ENCODE results near the gene SNAI1. TPM values are rescaled to one million over a fixed set of nuclear protein-coding genes. Genes with fewer than 3 reads are reported as not detected.
A peak's percentile ranks its signal among the peaks of the same experiment; 100 is the strongest.
"Not testable (repeated sequence)": the region's sequence is repeated elsewhere in the genome, so short reads cannot be mapped to it uniquely, and the experiment has no call there.

Gene SNAI1
- total and polyA plus RNA-seq, 12 donors, result 0.59 to 7.6 (median 2.7) TPM

DNA sequence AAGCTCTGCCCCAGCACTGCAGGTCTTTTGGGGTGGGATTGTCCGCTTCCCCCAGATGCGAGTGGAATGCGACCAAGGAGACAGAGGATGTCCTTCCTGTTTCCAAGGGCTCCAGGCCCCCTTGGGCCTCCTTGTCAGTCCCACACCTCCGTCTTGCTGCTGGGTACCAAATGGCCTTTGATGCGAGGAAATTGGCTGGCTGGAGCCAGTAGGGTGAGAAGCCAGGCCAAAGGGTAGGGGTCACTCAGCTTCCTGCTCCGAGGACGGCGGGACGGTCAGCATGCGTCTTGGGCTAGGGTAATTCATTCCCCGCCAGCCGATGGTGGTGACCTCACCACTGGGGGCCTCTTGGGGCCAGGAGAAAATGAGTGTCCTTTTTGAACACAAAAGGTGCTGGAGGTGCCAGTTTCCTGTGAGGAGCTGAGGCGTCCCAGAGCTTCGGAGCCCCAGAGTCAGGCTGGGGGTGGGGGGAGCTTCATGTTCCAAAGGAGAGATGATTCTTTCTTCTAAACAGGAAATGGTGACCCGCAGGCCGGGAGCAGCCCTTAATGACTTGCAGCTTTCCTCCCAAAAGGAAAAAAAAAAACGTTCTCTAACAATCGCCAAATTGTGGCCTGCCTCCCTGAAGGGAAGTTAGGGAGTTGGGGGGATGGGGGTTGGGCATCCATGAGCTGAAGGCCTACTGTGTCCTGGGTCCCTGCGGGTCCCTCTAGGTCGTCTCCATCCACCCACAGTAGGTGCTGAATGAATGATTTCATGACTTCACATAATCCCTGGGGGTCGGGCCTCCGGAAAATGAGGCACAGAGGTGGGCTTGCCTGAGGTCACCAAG lies 6.7 kb downstream of the SNAI1 start:
- DNase-seq (peak; percentile 62 to 77), ATAC-seq (peak; percentile 64 to 81 (median 73))
- 35 to 52% methylated on average over 22 of the region's 22 CpGs for WGBS, 2 donors
- intact Hi-C loops (cut with DNase I), result no loop called here
- peaks cover 12 to 78% (median 69%) of the 10 kb centered on the region in 9 donors for H3K4me1 ChIP-seq
- no peaks in the 10 kb centered on the region for H3K27me3 ChIP-seq
- H3K27ac ChIP-seq, result peak overlapping the region in 9 of 10 donors; percentile 64 to 90 (median 78)
- H3K36me3 ChIP-seq, result peaks cover 0 to 38% (median 0%) of the 10 kb centered on the region in 9 donors
- no peaks in the 10 kb centered on the region for H3K9me3 ChIP-seq
- TF ChIP-seq, protein P1, sequence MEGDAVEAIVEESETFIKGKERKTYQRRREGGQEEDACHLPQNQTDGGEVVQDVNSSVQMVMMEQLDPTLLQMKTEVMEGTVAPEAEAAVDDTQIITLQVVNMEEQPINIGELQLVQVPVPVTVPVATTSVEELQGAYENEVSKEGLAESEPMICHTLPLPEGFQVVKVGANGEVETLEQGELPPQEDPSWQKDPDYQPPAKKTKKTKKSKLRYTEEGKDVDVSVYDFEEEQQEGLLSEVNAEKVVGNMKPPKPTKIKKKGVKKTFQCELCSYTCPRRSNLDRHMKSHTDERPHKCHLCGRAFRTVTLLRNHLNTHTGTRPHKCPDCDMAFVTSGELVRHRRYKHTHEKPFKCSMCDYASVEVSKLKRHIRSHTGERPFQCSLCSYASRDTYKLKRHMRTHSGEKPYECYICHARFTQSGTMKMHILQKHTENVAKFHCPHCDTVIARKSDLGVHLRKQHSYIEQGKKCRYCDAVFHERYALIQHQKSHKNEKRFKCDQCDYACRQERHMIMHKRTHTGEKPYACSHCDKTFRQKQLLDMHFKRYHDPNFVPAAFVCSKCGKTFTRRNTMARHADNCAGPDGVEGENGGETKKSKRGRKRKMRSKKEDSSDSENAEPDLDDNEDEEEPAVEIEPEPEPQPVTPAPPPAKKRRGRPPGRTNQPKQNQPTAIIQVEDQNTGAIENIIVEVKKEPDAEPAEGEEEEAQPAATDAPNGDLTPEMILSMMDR (IDR thresholded peaks at IDR 0.05), result no peak
- H3K4me3 ChIP-seq, result peak overlapping the region in 4 of 10 donors; percentile 2 to 19 (median 10)

DNA sequence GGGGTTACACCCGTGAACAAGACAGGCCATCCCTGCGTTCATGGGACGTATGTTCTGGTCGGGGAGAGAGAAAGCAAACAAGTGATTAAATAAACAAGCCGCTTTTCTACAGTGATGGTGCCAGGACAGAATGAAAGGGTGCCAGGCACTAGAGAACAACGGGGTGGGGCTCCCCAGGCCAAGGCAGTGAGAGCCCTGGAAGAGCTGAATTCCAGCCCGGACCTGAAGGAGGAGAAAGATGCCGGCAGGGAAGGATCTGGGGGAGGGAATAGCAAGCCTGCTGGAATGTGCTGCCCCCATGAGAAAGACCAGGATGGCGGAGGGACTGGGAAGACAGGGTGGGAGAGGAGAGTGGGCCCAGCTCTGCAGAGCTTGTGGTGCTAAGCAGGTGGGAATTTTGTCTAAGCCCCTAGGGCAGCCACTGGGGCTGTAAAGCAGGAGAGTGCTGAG lies 7.5 kb downstream of the SNAI1 start:
- intact Hi-C loops (cut with DNase I), result no loop called here
- Histone ChIP-seq H3K9me3 (no peaks in the 10 kb centered on the region), H3K27ac (peak overlapping the region in 9 of 10 donors; percentile 64 to 90 (median 78)), H3K36me3 (peaks cover 0 to 30% (median 0%) of the 10 kb centered on the region in 9 donors), H3K27me3 (no peaks in the 10 kb centered on the region), H3K4me3 (no peak overlapping the region), H3K4me1 (peaks cover 12 to 73% (median 65%) of the 10 kb centered on the region in 9 donors)
- WGBS, 2 donors, result 54 to 66% methylated on average over 9 of the region's 9 CpGs
- DNase-seq (no peak), ATAC-seq (peak in 1 of 8 donors; percentile 8)
- TF ChIP-seq, protein P1 (IDR thresholded peaks at IDR 0.05), result no peak

DNA sequence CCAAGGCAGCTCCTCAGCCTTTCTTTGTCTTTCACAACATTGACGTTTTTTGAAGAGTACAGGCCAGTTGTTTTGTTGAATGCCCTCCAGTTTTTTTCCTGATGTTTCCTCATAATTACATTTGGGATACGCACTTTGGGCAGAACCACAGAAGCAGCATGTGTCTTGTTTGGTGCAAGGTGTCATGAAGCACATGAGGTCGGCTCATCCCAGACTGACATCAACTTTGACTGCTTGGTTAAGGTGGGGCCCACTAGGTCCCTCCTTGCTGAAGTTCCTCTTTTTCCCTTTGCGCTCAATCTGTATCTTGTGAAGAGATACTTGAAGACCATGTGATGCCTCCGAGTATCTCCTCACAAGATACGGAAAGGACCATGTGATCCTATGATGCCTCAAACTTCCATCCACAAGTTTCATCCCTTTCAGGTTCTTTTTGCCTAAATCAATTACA lies 10.5 kb downstream of the SNAI1 start:
- intact Hi-C loops (cut with DNase I), result no loop called here
- H3K27ac ChIP-seq, result peak overlapping the region in 6 of 10 donors; percentile 10 to 64 (median 25)
- H3K4me1 ChIP-seq, result peaks cover 9 to 42% (median 38%) of the 10 kb centered on the region in 9 donors
- peaks cover 0 to 6% (median 0%) of the 10 kb centered on the region in 9 donors for H3K36me3 ChIP-seq
- H3K27me3 ChIP-seq, result no peaks in the 10 kb centered on the region
- H3K4me3 ChIP-seq, result no peak overlapping the region
- WGBS, 2 donors, result 78 to 80% methylated on average over 6 of the region's 6 CpGs
- ATAC-seq, result no peak
- DNase-seq, result no peak
- no peaks in the 10 kb centered on the region for H3K9me3 ChIP-seq
- TF ChIP-seq, protein P1 (IDR thresholded peaks at IDR 0.05), result no peak

DNA sequence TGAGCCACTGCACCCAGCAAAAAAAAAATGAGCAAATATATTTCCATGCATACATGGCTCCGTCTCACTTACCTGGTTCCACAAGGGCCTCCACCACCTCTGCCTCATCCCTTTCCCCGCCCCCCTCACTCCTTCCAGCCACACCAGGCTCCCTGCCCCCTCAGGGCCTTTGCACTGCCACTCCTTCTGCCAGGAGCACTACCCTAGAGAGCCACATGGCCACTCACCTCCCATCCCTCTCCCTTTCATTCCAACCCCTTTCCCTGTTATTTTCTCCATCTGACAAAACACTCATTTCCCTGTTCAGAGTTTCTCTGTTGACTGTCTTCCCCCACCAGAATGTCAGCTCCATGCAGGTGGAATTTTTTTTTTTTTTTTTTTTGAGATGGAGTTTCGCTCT lies 12.8 kb downstream of the SNAI1 start:
- DNase-seq (no peak), ATAC-seq (no peak)
- TF ChIP-seq, protein P1 (IDR thresholded peaks at IDR 0.05), result no peak
- WGBS, 2 donors, result 95 to 100% methylated on average over 3 of the region's 3 CpGs
- Histone ChIP-seq H3K27me3 (no peaks in the 10 kb centered on the region), H3K4me3 (no peak overlapping the region), H3K36me3 (no peaks in the 10 kb centered on the region), H3K27ac (no peak overlapping the region), H3K4me1 (peaks cover 0 to 20% (median 15%) of the 10 kb centered on the region in 9 donors), H3K9me3 (no peaks in the 10 kb centered on the region)
- intact Hi-C loops (cut with DNase I), result no loop called here

DNA sequence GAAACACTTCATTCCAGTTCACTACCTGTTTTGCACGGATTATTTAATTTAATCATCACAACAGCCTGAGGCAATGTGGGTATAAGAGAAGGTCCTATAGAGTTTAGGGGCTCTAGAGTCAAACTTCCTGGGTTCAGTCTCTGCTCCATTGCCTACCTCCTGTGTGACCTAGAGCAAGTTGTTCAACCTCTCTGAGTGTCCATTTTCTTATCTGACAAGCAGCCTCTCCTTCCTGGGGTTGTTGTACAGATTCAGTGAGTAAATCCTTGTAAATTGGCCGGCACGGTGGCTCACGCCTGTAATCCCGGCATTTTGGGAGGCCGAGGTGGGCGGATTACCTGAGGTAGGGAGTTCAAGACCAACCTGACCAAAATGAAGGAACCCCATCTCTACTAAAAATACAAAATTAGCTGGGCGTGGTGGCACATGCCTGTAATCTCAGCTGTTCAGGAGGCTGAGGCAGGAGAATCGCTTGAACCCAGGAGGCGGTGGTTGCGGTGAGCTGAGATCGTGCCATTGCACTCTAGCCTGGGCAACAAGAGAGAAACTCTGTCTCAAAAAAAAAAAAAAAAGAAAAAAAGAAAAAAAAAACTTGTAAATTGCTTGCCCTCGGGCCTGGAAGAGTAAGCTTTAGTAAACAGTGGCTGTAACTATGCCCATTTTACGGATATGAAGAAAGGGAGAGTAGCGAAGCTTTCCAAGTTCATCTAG lies 15.9 kb downstream of the SNAI1 start:
- H3K9me3 ChIP-seq; H3K27me3 ChIP-seq; H3K27ac ChIP-seq; DNase-seq; H3K4me3 ChIP-seq; H3K36me3 ChIP-seq; ATAC-seq; intact Hi-C loops (cut with DNase I): not testable (repeated sequence)
- 89 to 94% methylated on average over 15 of the region's 15 CpGs for WGBS, 2 donors
- H3K4me1 ChIP-seq, result peaks cover 0 to 28% (median 17%) of the 10 kb centered on the region in 9 donors
